Measurements from ENCODE around the gene TRMT6.

The TRMT6 gene

DNA sequence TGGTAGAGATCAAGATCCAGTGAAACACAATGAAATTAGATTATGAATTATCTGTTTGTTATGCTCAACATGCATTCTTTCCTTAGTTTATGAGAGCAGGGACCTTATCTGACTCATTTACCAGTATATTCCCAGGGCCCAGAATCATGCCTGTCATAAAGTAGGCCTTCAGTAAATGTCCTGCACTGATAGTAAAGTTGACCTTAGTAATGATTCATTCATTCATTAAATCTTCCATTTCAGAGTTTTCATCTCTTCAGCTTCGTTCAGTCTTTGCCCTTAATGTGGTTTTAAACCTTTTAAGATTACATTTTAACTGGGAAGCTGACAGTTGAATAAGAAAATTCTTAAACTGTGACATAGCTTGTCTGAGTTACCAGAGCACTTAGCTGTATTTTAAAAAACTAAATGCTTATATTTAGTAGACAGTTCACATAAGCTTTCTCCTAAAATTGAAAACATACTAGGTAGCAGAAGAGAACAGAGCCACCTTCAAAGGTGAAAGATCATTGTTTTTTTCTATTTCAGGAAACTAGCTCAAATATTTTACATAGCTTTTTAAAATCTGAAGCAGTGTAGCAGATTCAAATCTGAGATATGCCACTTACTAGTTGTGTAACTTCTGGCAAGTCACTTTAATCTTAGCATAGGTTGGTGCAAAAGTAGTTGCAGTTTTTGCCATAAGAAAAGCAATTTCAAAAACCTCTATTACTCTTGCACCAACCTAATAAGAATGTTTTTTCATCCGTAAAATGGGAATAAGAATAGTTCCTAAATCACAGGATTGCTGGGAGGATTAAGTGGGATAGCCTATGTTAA, 41.5 kb upstream of the TRMT6 start:
- ATAC-seq = peak; percentile 88
- TF ChIP-seq SNAI2 (CRISPR knock-in tag; IDR thresholded peaks at IDR 0.05) (peak; percentile 28; the same call in 1 of the 2 replicates), OSR1 (CRISPR knock-in tag; IDR thresholded peaks at IDR 0.05) (no peak), BACH2 (CRISPR knock-in tag; IDR thresholded peaks at IDR 0.05; ENCODE audit: borderline replicate concordance) (no peak), TOX (CRISPR knock-in tag; IDR thresholded peaks at IDR 0.05; ENCODE audit: borderline replicate concordance) (no peak), ZNF8 (CRISPR knock-in tag; IDR thresholded peaks at IDR 0.05) (no peak), PPARA (CRISPR knock-in tag; IDR thresholded peaks at IDR 0.05; ENCODE audit: borderline replicate concordance) (no peak), ARNTL (CRISPR knock-in tag; IDR thresholded peaks at IDR 0.05; ENCODE audit: borderline replicate concordance, low read depth) (no peak), ISL1 (CRISPR knock-in tag; IDR thresholded peaks at IDR 0.05) (peak; percentile 95), ZC3H10 (CRISPR knock-in tag; IDR thresholded peaks at IDR 0.05) (no peak; the same call in 1 of the 2 replicates), GLIS3 (CRISPR knock-in tag; IDR thresholded peaks at IDR 0.05) (no peak), ESRRG (CRISPR knock-in tag; IDR thresholded peaks at IDR 0.05) (no peak), TCF4 (CRISPR knock-in tag; IDR thresholded peaks at IDR 0.05; ENCODE audit: borderline replicate concordance) (no peak; the same call in 1 of the 2 replicates), ZFP3 (CRISPR knock-in tag; IDR thresholded peaks at IDR 0.05) (no peak), ZNF565 (CRISPR knock-in tag; conservative IDR thresholded peaks at IDR 0.05; ENCODE audit: low read depth) (no peak), RARB (CRISPR knock-in tag; IDR thresholded peaks at IDR 0.05) (no peak), ZFP30 (CRISPR knock-in tag; IDR thresholded peaks at IDR 0.05) (no peak), CSDC2 (CRISPR knock-in tag; IDR thresholded peaks at IDR 0.05) (no peak), ZNF70 (CRISPR knock-in tag; IDR thresholded peaks at IDR 0.05) (no peak)
- TF ChIP-seq, protein P1, sequence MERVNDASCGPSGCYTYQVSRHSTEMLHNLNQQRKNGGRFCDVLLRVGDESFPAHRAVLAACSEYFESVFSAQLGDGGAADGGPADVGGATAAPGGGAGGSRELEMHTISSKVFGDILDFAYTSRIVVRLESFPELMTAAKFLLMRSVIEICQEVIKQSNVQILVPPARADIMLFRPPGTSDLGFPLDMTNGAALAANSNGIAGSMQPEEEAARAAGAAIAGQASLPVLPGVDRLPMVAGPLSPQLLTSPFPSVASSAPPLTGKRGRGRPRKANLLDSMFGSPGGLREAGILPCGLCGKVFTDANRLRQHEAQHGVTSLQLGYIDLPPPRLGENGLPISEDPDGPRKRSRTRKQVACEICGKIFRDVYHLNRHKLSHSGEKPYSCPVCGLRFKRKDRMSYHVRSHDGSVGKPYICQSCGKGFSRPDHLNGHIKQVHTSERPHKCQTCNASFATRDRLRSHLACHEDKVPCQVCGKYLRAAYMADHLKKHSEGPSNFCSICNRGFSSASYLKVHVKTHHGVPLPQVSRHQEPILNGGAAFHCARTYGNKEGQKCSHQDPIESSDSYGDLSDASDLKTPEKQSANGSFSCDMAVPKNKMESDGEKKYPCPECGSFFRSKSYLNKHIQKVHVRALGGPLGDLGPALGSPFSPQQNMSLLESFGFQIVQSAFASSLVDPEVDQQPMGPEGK (CRISPR knock-in tag; IDR thresholded peaks at IDR 0.05; ENCODE audit: borderline replicate concordance) = peak; percentile 47; the same call in 1 of the 2 replicates
- TF ChIP-seq, protein P2, sequence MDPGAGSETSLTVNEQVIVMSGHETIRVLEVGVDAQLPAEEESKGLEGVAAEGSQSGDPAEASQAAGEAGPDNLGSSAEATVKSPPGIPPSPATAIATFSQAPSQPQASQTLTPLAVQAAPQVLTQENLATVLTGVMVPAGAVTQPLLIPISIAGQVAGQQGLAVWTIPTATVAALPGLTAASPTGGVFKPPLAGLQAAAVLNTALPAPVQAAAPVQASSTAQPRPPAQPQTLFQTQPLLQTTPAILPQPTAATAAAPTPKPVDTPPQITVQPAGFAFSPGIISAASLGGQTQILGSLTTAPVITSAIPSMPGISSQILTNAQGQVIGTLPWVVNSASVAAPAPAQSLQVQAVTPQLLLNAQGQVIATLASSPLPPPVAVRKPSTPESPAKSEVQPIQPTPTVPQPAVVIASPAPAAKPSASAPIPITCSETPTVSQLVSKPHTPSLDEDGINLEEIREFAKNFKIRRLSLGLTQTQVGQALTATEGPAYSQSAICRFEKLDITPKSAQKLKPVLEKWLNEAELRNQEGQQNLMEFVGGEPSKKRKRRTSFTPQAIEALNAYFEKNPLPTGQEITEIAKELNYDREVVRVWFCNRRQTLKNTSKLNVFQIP (CRISPR knock-in tag; IDR thresholded peaks at IDR 0.05; ENCODE audit: borderline replicate concordance, low read depth) = no peak
- TF ChIP-seq, protein P3, sequence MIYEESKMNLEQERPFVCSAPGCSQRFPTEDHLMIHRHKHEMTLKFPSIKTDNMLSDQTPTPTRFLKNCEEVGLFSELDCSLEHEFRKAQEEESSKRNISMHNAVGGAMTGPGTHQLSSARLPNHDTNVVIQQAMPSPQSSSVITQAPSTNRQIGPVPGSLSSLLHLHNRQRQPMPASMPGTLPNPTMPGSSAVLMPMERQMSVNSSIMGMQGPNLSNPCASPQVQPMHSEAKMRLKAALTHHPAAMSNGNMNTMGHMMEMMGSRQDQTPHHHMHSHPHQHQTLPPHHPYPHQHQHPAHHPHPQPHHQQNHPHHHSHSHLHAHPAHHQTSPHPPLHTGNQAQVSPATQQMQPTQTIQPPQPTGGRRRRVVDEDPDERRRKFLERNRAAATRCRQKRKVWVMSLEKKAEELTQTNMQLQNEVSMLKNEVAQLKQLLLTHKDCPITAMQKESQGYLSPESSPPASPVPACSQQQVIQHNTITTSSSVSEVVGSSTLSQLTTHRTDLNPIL (CRISPR knock-in tag; IDR thresholded peaks at IDR 0.05; ENCODE audit: low read depth) = peak; percentile 78; the same call in 1 of the 2 replicates
- TF ChIP-seq, protein P4, sequence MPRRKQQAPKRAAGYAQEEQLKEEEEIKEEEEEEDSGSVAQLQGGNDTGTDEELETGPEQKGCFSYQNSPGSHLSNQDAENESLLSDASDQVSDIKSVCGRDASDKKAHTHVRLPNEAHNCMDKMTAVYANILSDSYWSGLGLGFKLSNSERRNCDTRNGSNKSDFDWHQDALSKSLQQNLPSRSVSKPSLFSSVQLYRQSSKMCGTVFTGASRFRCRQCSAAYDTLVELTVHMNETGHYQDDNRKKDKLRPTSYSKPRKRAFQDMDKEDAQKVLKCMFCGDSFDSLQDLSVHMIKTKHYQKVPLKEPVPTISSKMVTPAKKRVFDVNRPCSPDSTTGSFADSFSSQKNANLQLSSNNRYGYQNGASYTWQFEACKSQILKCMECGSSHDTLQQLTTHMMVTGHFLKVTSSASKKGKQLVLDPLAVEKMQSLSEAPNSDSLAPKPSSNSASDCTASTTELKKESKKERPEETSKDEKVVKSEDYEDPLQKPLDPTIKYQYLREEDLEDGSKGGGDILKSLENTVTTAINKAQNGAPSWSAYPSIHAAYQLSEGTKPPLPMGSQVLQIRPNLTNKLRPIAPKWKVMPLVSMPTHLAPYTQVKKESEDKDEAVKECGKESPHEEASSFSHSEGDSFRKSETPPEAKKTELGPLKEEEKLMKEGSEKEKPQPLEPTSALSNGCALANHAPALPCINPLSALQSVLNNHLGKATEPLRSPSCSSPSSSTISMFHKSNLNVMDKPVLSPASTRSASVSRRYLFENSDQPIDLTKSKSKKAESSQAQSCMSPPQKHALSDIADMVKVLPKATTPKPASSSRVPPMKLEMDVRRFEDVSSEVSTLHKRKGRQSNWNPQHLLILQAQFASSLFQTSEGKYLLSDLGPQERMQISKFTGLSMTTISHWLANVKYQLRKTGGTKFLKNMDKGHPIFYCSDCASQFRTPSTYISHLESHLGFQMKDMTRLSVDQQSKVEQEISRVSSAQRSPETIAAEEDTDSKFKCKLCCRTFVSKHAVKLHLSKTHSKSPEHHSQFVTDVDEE (CRISPR knock-in tag; IDR thresholded peaks at IDR 0.05) = no peak
- TF ChIP-seq, protein P5, sequence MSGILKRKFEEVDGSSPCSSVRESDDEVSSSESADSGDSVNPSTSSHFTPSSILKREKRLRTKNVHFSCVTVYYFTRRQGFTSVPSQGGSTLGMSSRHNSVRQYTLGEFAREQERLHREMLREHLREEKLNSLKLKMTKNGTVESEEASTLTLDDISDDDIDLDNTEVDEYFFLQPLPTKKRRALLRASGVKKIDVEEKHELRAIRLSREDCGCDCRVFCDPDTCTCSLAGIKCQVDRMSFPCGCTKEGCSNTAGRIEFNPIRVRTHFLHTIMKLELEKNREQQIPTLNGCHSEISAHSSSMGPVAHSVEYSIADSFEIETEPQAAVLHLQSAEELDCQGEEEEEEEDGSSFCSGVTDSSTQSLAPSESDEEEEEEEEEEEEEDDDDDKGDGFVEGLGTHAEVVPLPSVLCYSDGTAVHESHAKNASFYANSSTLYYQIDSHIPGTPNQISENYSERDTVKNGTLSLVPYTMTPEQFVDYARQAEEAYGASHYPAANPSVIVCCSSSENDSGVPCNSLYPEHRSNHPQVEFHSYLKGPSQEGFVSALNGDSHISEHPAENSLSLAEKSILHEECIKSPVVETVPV (CRISPR knock-in tag; IDR thresholded peaks at IDR 0.05) = no peak

DNA sequence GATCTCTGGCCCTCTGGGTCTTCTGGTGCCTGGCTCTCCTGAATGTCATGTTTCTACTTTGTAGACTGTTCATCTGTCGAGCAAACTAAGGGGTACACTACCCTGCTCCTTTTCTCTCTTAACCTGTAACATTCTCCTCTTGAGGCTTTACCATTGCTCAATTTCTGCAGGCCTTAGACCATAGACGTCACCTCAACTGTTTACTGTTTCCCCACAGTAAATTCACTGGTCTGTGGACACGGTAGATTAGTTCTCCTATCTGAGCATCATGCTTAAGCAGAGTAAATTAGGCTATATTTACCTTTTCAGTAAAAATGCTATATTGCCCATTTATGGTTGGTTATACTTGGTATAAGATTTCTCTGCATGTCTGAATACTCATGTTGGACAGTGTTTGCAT, 40.6 kb upstream of the TRMT6 start:
- ATAC-seq = no peak
- TF ChIP-seq CSDC2 (CRISPR knock-in tag; IDR thresholded peaks at IDR 0.05) = no peak
- TF ChIP-seq, protein P5 (CRISPR knock-in tag; IDR thresholded peaks at IDR 0.05) = no peak

Measured in SK-N-SH treated with all-trans-retinoic acid at 6 μM for 48 hours (cell line).